COLO829 (cell line): Measurements from ENCODE around the gene PEPD.
"Not testable (repeated sequence)": the region's sequence is repeated elsewhere in the genome, so short reads cannot be mapped to it uniquely, and the experiment has no call there.

ENCODE experiments used
- DNase-seq: peaks from one replicate; pipeline ENCODE4 v3.0.0; 2012; ENCODE audit warnings: low spot score

Gene PEPD

DNA sequence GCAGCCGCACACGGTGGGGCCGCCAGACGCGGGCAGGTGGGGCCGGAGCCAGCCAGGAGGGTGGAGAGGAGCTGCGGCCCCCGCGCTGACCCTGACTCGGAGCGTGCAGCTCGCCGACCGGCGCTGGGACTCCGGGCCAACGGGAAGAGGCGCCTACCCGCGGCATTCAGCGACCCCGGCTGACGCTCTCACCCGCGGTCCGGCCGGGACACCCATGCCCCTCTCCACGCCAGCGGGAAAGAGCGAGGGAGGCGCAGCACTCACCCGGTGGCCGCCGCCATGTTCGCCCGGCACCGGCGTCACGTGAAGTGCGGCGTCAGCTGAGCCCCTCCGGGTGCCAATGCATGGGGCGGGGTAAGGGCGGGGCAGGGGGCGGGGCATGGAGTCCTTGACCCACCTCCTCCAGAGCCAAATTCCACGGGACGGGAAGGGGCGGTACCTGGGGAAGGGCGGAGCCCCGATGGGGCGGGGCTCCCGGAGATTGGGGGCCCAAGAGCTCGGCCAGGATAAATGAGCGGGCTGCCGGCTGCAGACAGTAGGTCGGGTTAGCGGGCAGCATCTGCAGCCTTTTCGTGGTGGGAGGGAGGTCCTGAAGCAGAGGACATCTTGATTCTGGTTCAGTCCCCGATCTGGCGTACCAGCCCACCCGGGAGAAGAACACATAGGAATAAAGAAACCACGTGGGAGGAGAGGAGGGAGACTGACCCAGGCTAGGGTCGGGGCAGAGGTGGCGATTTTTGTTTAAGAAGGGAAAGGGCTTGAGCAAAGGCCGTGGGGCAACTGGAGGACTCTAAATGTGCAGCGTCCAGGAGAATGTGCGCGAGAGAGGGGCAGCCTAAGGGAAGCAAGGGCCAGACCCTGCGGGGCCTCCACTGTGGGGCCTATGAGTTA is at the start of gene PEPD:
PEPD (minus strand) TSS at position 312 of the 891 bp plus-strand sequence; CDS start at position 281, 31 bp downstream.
- peak; percentile 99 for DNase-seq

DNA sequence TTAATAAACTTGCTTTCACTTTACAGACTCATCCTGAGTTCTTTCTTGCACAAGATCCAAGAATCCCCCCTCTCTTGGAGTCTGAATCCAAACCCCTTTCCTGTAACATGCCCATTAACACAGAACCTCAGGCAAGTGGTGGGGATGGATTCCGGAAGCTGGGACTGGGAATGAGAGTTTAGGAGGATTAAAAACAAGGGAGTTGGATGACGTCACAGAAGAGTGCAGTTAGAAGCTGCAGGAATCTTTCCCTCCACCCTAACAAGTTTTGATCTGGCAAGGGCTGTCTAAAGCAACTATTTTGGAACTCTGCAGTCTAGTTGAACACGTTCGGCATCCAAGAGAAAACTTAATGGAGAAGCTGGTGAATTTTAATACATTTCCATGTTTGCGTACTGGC is 48.2 kb upstream of the PEPD start:
- DNase-seq: no peak

DNA sequence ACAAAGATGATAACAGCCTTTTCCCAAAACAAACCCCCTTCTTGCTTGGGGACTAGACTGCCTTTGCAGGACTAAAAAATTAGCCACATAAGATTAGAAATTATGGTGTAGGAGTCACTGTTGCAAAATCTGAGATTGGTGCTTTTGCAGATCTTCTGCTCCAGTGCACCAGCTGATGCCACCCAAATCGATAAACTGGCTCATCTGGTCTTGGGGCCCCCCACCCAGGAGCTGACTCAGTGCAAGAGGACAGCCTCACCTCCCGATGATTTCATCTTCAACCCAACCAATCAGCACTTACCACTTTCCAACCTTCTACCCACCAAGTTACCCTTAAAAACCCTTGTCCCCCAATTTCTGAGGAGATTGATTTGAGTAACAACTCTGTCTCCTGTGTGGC is 47.1 kb upstream of the PEPD start:
- no peak for DNase-seq

DNA sequence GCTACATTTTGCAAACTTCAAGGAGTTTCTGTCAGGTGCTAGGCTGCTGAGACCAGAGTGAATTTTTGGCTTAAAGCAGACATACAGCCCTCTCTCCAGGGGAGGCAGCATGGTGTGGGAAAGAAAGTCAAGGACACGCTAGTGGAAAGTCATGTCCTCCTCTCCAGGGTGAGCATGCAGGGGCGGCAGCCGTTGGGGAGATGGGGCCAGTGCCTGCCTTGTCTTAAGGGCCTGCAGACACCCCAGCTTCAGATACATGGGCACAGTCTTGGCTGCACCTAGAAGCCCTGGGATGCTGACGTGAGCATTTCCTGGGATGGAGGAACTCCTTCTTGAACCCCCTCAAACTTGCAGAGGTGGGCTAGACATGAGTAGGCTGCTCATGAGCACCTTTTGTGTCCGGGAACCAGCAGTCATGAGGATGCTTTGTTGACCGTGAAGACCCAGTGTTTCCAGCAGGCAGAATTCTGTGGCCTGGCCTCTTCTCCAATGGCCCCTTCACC is 43.3 kb upstream of the PEPD start:
- DNase-seq: no peak

DNA sequence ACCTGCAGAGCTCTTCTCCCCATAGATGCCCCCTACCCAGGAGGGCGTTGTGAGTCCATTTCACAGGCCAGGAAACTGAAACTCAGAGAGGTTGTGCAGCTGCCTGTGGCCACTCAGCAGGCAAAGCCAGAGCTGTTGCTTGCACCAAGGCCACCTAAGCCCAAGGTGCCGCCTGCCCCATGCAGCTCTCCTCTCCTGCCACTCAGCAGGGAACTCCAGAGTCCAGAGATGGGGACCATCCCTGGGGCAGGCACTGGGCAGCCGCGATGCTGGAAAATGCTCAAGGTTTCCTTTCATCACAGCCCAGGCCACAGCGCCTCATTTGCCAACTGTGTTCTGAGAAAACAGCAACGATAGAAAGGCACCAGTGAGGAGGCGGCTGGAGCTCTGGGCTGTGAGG is 41.0 kb upstream of the PEPD start:
- DNase-seq: no peak

DNA sequence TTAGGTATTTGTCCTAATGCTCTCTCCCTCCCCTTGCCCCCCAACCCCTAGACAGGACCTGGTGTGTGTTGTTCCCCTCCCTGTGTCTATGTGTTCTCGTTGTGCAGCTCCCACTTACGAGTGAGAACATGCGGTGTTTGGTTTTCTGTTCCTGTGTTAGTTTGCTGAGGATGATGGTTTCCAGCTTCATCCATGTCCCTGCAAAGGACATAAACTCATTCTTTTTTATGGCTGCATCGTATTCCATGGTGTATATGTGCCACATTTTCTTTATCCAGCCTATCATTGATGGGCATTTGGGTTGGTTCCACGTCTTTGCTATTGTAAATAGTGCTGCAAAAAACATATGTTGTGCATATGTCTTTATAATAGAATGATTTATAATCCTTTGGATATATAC is 40.1 kb upstream of the PEPD start:
- DNase-seq: not testable (repeated sequence)

DNA sequence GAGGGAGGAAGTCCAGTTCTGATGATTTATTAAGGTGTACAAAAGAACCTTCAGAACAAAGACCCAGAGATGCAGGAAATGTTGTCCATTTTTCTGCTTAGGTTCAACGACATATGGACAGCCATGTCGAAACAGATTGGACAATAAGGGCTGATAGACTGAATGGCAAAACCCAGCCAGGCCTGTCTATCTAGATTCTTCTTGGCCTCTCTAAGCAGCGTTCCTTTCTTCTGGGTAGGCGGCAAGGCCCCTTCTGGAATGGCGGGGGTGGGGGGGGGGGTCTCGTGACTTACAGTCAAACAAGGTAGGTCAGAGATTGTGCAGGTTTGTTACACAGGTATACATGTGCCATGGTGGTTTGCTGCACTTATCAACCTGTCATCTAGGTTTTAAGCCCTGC is 39.7 kb upstream of the PEPD start:
- no peak for DNase-seq

DNA sequence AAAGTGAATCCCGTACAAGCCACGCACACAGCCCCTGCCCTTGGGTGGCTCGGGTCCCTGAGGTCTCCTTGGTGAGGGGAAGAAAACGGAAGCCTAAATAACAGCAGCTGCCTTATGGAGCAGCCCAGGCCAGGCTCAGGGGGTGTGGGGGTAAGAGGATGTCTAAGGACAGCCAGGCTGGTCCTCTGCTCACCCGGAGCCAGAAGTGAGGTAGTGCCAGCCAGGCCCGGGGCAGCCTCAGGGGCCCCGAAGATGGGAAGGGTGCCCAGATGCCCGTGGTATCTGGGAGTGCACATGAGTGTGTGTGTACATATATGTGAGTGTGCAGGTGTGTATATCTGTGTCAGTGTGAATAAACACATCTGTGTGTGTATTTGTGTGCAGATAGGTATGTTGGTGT is 38.4 kb upstream of the PEPD start:
- no peak for DNase-seq

DNA sequence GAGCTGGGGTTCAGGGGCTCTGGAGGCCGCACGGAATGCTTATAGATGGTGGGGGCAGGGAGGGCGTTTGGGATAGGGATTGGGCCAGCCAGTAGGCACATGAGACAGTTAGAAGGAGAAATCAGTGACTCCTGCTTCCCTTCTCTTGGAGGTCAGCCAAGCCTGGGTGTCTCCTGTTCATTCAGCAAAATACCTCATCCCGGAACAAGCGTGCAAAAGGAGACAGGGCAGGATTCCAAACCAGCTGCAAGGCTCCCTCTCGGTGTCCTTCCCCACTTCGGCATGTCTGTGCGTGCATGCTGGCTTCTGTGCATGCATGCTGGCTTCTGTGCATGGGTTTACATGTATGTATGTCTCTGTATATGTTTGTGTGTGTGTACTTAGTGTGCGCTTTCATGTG is 37.3 kb upstream of the PEPD start:
- DNase-seq: no peak

DNA sequence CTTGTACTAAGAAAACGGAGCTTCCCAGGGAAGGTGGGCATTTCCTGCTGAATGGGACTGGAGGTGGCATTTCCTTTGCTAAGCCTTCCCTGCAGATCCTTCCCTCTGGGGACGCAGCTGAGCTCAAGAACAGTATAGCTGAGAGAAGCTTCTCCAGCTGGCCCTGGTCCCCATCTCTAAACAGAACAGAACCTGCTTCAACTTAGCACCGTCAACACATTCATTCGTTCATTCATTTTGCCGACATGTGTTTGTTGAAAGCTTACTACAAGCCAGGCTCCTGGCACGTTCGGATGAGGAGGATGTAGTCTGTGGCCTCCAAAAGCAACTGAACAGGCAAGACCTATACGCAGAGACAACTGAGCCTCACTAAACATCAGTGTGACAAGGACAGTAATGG is 36.6 kb upstream of the PEPD start:
- no peak for DNase-seq

DNA sequence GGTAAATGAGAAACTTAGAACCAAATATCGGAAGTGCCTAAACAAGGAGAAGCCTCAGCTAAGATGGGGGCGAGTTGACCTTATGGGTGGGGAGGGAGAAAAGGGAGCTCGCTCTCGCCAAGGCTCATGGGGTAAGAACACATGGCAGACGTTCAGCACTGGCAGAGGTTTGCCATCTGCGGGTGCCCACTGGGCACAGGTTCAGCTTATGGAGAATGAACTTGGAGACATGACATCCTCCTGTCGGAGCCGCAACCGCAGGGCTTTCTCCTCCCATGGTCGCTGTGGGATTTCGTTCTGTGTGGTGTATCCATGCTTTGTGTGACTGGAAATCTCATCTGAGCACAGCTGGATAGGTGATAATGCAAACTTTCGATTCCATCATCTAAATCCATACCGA is 36.1 kb upstream of the PEPD start:
- no peak for DNase-seq

DNA sequence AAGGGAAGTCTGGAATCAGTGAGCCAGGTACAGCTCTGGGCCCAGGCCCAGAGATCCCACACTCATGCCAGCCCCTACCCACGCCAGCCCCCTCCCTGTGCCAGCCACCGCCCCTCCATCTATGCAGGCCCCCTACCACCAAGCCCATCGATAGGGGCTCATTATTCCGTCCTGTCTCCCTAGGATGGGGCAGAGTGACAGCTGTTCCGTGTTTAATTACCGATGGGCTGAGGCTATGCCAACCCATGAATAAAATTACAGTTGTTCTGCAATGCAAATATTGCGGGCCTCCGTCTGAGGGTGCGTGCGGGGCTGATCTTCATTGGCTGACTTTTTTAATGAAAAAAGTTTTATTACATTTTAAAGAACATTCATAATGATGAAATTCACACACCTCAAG is 35.6 kb upstream of the PEPD start:
- DNase-seq: no peak

DNA sequence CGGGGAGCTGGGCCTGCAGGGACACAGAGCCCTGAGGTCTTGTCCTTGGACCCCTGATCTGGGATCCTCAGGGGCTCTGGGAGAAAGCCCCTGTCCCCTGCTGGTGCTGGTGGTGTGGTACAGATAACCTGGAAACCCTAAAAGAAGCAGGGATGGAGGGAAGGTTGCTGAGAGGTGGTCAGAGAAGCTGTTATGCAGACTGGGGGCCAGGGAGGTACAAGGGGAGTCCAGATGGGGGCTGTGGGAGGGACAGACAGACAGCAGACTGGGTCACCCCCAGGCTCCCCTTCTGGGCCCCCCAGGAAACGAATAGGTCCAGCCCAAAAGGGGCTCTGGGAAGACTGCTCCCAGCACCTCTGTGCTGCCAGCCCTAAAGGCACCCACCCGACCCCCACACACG is 34.7 kb upstream of the PEPD start:
- DNase-seq: no peak

DNA sequence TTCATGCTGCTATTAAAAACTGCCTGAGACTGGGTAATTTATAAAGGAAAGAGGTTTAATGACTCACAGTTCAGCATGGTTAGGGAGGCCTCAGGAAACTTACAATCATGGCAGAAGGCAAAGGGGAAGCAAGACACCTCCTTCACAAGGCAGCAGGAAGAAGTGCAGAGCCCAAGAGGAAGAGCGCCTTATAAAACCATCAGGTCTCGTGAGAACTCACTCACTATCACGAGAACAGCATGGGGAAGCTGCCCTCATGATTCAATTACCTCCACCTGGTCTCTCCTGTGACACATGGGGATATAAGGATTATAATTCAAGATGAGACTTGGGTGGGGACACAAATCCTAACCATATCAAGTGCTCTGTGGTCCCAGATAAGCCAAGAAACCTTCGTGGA is 34.1 kb upstream of the PEPD start:
- not testable (repeated sequence) for DNase-seq

DNA sequence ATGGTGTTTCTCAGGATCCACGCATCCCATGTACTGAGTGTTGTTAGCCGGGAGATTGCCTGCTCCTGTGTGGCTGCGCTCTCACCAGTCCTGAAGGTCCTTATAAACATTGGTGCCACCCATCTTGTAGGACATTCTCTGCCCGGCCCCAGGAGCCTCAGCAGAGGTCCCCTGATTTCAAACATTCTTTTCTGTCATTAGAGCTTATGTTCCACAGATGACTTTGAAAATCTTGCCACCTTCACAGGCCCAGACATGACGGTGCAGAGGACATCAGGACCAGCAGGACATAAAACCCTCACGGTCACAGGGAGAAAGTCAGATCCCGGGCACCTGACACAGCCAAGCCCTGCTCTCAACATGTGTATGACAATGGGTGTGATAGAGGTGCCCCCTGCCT is 33.2 kb upstream of the PEPD start:
- no peak for DNase-seq

DNA sequence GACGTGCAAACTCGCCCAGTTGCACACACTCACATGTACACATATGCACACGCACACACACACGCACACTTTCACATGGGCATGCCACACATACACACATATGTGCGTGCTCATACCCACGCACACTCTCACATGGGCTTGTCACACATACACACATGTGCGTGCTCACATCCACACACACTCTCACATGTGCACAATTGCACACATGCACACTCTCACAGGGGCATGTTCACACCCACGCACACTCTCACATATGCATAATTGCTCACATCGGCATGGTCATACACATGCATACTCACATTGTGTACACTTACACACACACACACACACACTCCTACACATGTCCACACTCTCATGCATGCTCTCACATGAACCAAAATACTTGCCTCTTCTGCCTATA is 32.8 kb upstream of the PEPD start:
- no peak for DNase-seq

DNA sequence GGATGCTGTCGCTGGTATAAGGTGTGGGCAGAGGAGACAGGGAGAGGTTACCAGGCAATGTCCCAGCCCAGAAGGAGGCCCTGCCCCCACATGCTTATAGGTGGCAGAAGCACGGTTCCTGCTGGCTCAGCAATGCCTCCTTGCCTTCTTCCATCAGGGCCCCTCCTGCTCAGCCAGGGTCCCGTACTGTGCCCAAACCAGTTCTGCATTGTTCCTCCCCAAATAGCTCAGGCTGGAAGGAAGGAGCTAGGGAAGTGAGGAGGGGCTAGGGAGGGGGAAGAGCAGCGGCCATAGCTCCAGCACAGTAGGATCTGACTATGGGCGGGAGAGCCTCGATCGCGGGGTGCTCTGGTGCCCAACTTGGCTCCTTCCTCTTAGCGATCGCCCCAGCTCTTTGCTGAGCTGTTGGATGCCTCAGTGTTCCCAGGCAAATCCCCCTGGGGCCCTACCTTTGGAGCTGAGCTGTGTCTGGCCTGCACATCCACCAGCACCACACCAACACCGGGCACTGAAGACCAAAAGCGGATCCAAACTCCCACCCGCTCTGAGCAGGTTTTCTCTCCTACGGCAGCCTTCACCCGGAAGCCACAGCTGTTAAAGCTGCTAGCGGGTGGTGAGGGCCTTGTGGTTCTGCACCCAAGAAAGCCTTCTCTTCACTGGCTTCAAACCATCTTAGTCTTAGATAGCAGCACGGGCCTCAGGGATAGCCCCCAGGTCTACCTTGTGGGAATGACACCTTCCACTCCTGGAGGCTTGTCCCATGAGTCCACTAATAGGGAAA is 32.1 kb upstream of the PEPD start:
- DNase-seq: no peak

DNA sequence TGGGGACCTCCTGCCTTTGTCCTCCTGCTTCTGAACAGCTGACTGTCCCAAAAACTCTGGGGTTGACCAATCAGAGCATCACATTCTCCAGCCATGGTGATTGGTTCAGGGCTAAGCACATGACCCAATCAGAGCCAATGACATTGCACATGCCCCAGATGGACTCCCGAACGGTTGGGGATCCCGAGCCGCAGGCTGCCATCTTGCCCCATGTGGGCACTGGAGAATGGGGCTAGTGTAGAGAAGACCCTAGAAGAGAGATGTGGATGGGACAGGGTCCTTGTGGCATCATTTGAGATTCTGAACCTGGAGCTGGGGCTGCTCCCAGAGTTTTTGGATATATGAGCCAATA is 31.3 kb upstream of the PEPD start:
- no peak for DNase-seq

DNA sequence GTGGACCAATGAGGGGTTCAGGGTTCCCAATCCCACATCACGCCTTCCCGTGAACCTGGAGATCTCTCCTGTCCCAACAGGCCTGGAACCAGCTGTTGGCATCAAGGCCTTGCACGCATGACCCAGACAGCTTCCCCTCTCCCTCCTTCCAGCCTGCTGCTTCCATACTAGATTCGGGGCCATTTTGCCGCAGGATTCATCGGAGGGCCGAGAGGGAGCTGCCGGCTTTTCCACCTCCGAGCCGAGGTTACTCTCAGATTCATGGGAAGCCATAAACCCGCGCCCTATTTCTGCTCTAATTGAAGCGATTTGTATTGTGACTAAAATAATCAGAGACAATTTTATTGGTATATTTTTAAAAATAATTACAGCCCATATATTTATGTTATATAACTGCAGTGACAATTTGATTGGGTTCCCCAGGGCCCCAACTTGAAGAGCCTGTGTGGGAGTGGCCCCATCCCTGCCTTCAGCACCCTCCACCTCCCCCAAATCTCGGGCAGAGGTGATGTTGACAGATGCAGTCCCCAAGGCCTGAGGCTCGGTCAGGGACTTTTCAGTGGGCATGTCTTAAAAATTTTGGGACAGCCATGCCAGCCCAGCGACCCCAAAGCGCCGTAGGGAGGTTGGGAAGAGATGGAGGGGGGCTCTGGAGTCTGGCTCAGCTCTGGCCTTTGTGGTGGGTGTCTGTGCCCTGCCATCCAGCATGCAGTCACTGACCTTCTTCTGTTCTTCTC is 30.8 kb upstream of the PEPD start:
- no peak for DNase-seq

DNA sequence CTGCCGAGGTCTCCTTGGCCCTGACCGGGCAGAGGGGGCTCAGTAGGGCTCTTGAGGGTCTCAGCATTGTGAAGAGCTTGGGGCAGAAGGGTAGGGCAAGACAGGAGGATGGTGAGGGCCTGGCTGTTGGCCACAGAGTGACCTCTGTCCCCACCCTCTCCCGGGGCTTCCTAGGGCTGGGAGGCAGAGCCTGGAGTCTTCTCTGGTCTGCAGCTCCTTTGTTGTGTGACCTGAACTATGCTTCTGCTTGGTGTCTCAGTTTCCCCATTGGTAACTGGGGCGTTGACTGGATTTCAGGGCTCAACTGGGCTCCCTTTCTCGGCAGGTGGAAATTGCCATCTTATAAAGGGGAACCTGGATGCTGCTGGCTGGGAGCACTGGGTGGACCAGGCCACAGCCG is 30.1 kb upstream of the PEPD start:
- no peak for DNase-seq

DNA sequence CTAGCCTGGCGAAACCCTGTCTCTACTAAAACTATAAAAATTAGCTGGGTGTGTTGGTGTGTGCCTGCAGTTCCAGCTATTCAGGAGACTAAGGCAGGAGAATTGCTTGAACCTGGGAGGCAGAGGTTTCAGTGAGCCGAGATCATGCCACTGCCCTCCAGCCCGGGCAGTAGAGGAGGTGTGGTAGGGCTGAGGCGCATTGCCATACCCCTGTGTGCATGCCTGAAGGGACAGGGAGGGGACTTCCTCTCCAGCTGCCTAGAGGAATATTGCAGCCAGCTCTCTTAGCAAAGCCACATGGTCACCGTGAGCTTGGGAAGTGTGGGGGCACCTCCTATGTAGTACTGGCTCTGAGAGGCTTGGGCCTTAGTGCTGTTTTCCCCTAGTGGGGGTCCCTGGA is 29.2 kb upstream of the PEPD start:
- DNase-seq: no peak

DNA sequence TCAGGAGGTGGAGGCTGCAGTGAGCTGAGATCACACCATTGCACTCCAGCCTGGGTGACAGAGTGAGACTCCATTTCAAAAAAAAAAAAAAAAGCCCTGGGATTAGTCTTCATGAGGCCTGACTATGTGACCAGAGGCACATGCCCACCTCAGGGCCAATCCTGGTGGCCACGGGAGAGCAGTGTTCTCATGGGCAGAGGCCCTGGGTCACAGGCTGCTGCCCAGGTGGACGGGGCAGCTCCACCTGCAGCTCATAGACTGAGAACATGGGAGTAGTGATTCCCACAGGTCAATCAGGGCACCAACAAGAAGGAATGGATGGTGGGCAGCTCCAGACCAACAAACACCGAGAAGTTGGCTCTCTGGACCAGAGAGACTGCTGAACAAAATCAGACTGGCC is 26.1 kb upstream of the PEPD start:
- no peak for DNase-seq

DNA sequence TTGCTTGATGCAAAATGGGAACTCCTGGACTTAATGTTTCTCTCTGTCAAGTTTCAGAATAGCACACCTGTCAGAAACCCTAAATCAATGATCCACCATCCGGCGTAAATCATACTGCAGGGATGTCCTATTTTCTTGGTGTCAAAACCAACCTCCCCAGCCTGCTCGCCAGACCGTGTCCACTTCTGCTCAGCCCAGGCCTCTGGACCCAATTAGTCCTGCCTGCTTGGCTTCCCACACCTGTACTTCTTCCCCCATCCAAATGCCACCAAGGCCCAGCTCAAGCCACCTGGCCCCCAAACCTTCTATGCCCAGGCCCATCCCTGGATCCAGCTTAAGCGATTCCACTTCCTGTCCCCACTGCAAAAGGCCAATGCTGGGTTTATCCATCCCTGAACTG is 25.1 kb upstream of the PEPD start:
- no peak for DNase-seq
